Measurements from ENCODE around the gene LDLRAD4.

LDLRAD4 gene

DNA sequence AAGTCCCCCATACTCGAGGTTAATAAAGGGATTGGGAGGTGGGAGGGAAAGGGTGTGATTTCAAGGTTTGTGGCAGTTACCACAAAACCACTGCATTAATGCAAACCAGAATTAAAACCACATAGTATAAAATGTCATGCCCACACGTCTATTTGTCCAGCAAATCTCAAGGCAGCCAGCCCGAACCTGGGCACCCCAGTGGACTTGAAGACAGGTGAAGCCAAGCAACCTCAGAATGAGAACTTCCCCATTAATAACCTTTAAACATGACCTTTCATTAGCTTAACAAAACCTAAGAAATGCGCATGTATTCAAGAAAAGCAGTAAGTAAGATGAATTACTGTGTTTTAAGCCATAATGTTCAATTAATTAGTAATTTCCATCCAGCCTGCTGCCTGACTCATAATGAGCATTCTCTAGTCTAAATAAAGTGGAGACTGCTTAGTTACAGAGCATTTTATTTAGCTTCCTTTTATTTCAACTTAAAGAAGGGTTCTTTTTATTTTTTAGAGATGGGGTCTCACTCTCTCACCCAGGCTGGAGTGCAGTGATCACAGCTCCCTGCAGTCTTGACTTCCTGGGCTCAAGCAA lies 278.2 kb downstream of the LDLRAD4 start:
- DNase-seq (ENCODE audit: low read depth in 2 of 2, low spot score in 1 of 2): no peak

DNA sequence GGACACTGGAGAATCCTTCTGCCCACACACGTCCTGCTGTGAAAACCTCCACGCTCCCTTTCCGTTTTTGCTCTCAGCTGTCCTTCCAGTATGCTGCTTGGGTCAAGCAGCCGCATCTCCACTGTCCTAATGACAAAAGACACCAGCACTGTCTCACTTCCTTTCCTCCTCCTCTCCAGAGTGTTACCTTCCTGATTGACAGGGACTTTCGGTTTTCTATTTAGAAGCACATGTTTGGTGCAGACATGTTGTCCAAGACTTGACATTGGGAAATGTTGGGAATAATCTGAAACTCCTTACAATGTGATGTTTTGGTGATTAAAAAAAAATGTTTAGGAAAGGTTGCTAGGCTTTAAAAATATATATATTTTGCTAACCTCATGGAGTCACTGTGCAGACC lies 281.2 kb downstream of the LDLRAD4 start:
- DNase-seq (ENCODE audit: low read depth in 2 of 2, low spot score in 1 of 2): no peak

DNA sequence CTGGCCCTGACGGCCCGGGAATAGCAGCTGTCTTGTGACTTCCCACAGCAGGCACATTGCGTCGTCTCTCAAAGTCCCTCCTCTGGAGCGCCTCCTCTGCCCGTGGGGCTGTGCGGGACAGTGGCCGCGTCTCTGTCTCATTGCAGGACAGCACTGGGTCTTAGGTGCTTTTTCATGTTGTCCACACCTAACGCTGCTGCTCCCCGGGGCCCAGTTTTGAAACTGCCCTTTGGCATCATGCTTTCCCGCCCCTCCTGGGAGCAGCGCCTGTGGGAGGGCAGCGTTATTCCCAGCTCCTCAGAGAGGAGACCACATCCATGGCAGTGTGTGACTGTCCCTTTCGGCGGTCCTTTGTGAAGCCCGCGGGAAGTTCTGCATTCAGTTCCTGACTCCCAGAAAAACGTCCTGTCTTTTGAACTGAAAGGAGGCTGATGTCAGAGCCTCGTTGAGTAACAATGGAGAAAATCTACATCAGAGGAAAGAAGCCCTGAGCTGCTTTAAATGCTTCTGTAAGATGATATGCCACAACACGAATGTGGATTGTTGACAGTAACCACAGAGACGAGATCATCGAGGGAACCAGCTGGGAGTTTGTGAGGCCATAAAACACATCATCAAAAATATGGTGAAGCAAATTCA lies 281.8 kb downstream of the LDLRAD4 start:
- no peak for DNase-seq (ENCODE audit: low read depth in 2 of 2, low spot score in 1 of 2)

DNA sequence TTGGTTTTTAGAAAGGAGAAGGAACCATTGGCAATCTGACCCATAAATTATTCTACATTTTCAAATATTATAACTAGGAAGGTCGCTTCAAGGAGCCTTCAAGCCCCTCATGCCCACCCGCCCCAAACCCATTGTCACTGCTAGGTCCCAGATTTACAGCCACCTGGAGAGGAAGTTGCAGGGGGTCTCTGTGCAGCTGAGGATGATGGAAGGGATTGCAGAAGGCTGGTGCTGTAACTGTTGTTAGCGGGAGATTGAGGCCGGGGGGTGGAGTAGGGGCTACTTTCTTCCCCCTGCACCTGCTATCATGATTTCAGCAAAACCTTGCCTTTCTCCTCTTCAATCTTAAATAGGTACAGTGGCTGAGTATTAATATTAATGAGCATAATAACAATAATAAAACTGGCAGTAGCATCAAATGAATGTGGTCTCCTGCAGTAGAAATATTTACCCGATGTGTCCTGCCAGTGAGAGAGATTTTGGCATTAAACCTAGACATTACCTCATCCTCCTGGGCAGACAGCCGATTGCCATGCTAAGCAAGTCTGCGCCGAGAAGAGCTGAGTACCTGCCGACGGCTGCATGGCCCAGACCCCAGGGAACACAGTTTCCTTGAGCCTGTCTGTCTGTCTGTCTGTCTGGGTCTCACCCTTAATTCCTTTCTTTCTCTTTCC lies 282.4 kb downstream of the LDLRAD4 start:
- no peak for DNase-seq (ENCODE audit: low read depth in 2 of 2, low spot score in 1 of 2)

DNA sequence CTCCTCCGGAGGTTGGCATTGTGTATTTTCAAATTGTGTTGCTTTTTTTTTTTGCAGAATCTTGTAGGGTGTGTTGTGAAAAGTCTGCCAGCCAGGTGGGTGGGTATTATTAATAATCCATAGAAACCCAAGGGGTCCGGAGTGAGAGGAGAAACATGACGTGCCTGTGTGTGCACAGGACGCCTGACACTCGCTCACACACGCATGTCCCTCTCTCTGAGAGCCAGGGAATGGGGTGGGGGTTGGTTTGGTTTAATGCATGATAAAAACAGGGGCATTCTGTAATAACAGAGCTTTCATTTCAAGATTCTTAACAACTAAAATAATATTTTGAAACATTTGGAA lies 283.0 kb downstream of the LDLRAD4 start:
- DNase-seq (ENCODE audit: low read depth in 2 of 2, low spot score in 1 of 2): no peak

DNA sequence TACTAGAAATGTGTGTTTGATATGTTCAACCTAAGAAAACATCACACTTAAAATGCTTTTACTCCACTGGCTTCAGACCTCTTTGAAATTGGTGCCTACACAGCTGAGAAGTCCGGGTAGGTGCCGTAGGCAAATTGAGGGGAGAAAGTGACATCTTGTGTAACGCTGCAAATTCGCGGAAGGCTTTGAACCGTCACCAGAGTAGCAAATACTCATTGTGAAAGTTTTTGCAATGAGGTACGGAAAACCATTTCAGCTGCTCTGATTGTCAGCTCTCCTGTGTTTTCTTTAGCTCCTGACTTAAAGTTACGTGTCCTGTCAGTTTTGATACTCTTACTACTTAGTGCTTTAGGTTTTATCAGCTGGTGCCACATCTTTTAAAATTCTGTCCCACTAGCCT lies 283.3 kb downstream of the LDLRAD4 start:
- DNase-seq (ENCODE audit: low read depth in 2 of 2, low spot score in 1 of 2): no peak

DNA sequence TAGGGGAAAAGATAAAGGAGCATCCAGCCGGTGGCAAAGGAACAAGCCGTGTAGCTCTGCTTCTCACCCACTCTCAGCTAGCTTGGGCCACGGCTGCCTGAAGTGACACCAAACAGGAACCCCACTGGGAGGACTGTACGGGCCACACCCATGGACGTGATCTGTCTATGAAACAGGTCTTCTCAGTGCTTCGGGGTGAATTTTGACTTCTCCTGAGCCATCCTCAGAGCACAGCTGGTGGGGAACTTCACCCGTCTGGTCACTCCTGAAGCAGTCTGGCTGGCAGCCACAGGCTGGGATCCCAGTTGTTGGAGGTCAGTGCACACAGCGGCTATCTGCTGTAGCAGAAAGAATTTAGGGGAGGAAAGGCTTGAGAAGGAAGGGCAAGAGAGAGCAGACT lies 284.0 kb downstream of the LDLRAD4 start:
- no peak for DNase-seq (ENCODE audit: low read depth in 2 of 2, low spot score in 1 of 2)

DNA sequence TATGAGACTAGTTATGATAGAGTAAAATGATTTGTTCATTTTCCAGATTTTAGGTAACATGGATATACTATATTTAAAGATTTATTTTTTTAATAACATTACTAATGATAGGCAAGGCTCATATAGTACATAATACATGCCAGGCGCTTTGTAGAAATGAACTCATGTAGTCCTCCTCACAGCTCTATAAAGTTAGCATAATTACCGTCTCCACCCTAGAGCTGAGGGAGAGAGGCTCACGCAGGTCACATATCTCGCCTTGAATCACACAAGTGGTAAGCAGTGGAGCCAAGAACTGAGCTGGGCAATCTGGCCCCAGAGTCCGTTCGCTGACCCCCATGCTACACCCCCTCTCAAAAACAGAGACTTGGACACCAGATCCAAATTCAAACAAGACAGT lies 285.3 kb downstream of the LDLRAD4 start:
- no peak for DNase-seq (ENCODE audit: low read depth in 2 of 2, low spot score in 1 of 2)

DNA sequence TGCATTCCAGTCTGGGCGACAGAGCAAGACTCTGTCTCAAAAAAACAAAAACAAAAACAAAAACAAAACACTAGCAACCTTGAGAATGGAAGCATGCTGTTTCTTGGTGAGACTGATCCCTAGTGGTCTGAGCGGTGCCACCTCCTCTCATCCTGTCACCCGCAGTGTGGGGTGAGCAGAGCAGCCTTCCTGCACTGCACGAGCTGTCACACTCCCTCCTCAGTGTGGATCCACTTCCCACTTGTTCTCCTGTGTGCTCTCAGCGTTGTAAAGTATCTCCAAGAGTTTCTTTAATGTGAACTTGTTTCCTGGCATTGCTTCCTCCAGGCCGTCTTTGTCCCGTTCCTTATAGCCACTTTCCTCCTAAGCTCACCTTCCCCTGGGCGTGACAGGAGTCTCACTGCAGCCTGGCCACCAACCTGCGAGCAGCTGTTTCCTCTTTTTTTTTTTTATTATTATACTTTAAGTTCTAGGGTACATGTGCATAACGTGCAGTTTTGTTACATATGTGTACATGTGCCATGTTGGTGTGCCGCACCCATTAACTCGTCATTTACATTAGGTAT lies 287.3 kb downstream of the LDLRAD4 start:
- no peak for DNase-seq (ENCODE audit: low read depth in 2 of 2, low spot score in 1 of 2)

DNA sequence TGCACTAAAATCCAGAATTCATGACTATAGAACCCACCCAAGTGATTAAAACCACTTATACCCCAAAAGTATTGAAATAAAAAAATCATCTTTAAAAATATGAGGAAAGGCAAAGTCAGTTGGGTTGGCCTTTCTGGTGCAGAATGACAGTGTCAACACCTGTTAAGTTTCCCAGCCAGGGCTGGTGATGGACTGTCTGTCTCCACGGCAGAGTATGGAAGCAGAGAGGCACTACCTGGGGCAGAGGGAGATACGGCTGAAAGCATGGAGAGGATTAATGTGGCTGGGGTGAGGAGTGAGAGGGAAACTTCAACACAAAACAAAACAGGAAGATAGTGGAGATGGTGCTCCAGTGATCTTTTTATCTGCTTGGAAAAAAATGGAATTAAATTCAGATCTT lies 292.0 kb downstream of the LDLRAD4 start:
- no peak for DNase-seq (ENCODE audit: low read depth in 2 of 2, low spot score in 1 of 2)

DNA sequence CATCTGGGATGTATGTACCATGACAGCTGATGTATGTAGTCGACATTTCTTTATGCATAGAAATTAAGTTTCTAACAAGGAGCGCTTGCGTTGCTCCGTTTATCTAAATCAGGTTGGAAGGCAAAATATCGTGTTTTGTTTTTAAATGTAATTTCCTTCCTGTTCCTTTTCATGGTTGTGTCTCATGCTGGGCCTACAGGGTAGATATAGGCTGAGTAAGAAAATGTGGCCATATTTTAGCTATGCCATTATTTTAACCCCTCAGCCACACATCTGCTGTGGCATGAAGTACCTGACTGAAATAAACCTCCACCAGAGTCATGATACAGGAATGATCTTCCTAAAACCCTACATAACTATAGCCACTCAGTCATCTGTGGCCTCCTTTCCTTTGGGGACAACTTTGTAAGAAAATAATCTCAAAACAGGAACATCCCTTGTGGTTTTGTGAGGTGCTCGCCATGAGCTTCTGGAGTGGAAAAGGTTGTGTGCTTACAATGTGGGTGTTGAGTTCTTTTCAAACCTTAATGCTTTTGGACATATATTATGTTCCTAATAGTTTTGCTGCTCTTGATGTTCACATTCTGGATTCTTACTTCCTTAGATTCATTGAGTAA lies 293.5 kb downstream of the LDLRAD4 start:
- DNase-seq (ENCODE audit: low read depth in 2 of 2, low spot score in 1 of 2): no peak

DNA sequence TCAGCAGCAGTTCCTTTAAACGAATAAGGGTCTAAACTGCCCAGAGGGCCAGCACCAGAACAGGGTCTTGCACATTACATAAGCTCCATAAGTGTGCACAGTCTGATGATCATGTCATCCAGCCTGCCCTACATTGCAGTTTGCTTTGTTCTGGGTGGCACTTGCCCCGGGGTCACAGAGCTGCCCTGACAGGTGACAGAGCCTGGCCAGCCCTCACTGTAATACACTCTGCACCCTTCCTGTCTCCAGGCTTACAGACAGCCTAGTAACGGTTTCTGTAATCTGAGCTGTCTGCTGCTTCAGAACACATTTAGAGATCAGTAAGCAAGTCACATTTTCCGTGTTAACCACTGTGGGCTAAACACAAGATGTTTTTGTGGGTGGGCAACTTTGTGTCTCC lies 294.5 kb downstream of the LDLRAD4 start:
- DNase-seq (ENCODE audit: low read depth in 2 of 2, low spot score in 1 of 2): no peak

DNA sequence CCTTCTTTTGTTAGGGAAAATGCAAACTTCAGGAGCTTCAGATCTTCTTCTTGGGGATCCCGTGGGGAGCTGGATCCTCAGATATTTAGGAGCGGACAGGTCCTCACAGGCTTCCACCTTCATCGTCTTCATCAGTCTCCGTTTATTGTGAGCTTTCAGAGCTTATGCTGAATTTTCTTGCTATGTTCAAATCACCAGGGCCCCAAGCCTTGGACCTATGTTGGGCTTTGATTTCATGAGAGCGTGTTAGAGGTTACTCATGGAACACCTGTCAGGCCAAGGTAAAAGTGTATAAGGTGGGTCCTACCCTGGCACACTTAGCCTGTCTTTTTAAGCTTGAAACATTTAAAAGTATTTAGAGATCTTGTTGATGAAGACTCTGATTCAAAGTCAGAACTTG lies 294.9 kb downstream of the LDLRAD4 start:
- no peak for DNase-seq (ENCODE audit: low read depth in 2 of 2, low spot score in 1 of 2)

DNA sequence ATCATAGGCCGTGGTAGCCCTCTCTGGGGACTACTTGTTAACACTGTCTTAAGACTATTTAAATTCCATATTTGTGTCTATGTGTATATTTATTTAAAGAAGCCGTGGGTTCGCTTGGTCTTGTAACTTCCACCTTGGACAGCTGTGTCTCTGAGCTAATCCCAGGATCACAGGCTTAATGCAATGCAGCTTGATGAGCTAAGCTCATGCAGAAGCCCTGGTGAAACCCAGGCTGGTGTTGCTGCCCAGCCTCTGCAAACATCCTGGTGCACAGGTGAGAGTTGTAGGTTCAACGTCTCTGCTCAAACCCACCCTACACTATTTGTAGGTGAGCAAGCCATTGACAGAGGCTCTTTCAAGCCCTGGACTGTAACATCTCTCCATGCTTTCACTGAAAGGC lies 296.0 kb downstream of the LDLRAD4 start:
- no peak for DNase-seq (ENCODE audit: low read depth in 2 of 2, low spot score in 1 of 2)

DNA sequence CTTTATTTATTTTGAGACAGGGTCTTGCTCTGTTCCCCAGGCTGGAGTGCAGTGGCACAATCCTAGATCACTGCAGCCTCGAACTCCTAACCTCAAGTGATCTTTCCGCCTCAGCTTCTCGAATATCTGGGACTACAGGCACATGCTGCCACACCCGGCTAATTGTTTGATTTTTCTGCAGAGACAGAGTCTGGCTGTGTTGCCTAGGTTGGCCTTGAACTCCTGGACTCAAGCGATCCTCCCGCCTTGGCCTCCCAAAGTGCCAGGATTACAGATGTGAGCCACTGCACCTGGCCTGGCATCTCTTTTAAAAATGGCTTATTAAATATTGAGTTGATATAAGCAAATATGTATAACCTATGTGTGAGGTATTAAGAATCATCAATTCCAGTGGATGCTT lies 298.3 kb downstream of the LDLRAD4 start:
- no peak for DNase-seq (ENCODE audit: low read depth in 2 of 2, low spot score in 1 of 2)

DNA sequence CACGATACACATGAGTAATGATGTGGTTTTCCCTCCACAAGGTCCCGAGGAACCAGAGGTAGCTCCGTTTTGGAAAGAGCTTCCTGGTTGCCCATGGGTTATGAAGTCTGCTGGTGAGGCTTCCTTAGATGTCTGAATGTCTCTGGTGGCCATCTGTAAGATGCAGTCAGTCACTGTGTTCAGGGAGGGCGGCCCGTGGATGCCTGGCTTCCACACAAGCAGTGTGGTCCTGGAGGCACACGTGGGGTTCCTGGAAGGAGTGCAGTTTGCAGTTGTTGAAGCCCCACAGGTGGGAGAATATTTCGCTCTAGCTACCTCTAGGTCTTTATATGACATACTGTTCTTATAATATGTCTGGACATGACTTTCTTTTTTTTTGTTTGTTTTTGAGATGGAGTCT lies 298.8 kb downstream of the LDLRAD4 start:
- DNase-seq (ENCODE audit: low read depth in 2 of 2, low spot score in 1 of 2): no peak

DNA sequence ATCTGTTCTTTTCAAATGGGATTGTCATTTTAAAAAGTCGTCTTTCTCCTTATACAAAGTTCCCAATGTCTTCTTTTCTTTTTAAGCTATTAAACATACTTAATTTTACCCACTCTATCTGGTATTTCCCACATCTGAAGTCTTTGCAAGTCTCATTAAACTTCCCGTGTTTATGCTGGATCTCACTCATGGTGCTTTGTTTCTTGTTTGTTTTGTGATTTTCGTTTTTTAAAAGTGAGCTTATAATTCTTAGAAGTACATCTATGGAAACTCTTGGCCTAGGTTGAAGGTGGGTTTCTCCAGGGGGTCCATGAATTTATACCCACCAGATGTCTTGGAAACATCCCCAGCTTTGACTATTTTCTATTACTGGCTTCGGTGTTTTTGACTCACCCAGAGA lies 299.8 kb downstream of the LDLRAD4 start:
- no peak for DNase-seq (ENCODE audit: low read depth in 2 of 2, low spot score in 1 of 2)

DNA sequence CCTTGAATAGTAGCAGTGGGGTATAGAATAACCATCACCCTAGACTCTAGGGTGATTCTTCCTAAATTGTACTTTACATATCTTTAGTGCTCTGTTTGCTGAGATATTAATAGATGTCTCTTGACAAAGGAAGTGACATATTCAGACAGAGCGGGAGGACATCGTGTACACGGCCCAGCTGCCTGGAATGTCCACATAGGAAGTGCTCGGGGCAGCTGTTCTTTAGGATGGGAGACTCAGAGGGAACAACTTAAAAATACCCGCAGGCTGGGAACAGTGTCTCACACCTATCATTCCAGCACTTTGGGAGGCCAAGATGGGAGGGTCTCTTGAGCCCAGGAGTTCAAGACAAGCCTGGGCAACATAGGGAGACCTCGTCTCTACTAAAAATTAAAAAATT lies 301.7 kb downstream of the LDLRAD4 start:
- no peak for DNase-seq (ENCODE audit: low read depth in 2 of 2, low spot score in 1 of 2)

DNA sequence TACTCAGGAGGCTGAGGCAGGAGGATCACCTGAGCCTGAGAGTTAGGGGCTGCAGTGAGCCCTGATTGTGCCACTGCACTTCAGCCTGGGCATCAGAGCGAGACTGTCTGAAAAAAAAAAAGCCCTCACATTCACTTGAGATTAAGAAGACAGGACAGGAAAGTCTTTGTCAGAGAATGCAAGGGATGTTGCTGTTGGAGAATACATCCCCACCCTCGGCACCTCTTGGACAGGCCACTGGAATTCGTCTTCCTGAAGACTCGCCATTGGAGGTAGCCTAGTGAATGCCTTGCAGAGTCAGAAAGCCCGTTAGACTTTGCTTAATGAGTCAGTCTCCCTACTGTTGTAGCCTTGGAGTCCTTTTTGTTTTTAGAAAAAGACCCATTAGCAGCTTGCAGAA lies 302.2 kb downstream of the LDLRAD4 start:
- DNase-seq (ENCODE audit: low read depth in 2 of 2, low spot score in 1 of 2): no peak

DNA sequence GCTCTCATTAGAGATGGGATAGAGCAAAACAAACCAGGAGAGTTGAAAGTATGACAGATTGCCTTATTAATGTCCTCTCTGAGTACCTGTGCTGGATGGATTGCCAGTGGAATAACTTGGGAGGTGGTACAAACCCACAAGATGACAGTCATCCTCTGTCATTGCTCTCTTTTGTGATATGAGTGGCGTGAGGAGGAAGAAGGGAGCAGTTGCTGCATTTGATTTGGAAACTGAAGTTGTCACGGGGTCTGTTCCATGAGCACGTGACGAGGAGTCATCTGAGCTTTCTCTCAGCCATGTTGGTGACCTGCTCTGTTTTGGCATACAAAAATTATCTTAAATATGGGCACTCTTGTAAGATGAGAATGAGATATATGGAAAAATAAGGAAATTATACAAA lies 302.9 kb downstream of the LDLRAD4 start:
- no peak for DNase-seq (ENCODE audit: low read depth in 2 of 2, low spot score in 1 of 2)

DNA sequence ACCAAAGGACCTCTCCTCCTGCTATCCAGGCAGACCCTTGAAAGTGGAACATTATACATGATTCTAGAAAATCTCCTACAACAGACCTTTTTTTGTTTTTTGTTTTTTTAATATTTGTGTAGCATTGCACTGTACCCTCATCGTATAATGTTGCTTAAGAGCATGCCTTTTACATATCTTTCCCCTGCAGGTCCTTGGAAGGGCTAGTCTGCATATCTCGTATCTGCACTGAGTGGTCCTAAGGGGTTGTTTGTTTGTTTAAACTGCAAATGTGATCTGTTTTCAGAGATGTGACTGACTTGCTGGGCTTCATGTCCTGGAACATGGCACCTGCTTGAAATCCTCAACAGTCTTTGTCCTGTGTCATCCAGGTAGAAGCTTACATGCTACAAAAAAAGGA lies 303.7 kb downstream of the LDLRAD4 start:
- no peak for DNase-seq (ENCODE audit: low read depth in 2 of 2, low spot score in 1 of 2)

Measured in stimulated activated CD8-positive, alpha-beta memory T cell treated with anti-CD3 and anti-CD28 coated beads, Interleukin-4, amount 100 ng/mL, for 4 hours (primary cell).